ENCODE data around the gene LEP.

Gene LEP

DNA sequence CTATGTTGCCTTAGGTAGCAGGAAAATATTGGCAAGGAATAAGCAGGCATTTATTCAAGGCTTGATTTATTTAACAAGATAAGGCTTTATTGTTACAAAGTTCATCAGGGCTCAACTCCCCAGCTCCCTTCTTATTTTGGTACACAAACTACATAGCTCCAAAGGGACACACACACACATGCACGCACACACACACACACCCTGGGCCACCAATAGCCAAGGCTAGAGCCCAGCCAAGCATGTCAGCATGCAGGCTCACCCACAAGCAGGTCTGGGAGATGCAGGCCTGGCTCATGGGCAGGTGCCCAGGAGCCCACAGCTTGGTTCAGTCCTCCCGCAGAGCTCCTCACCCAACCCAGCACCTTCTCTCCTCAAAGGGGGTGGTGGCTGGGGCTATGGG is 23.4 kb downstream of the LEP start:
- no peak for TF ChIP-seq CTCF (IDR thresholded peaks at IDR 0.05; ENCODE audit: low read depth, low read length, missing control alignments)
- no peak overlapping the region for H3K4me3 ChIP-seq (replicated peaks; ENCODE audit: low read depth, low read length)
- DNase-seq (ENCODE audit: extremely low read depth, low read depth), result no peak

- H3K4me3 ChIP-seq (replicated peaks; ENCODE audit: low read depth, low read length), result no peak overlapping the region
- TF ChIP-seq CTCF (IDR thresholded peaks at IDR 0.05; ENCODE audit: low read depth, low read length, missing control alignments), result no peak
- DNase-seq (ENCODE audit: extremely low read depth, low read depth), result no peak
These were observed 24.3 kb downstream of the LEP start for GRCh38 chr7:128265156-128265905.

DNA sequence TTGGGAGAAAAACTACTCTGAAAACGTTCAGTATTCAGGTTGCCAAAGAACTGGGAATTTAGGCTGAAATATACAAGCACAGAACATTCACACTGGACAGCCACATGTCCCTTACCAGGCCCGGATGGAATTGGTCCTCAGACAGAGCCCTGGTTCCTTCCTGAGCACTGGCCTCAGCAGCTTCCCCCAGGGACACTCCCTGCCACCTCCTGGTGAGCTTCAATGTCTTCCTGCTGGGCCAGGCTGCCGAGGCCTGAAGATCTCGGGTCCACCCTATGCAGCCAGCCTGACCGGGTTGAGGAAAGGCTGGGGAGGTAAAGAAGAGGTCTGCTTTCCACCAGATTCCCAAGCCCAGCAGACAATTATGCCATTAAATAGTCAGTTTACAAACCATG is 24.8 kb downstream of the LEP start:
- no peak overlapping the region for H3K4me3 ChIP-seq (replicated peaks; ENCODE audit: low read depth, low read length)
- TF ChIP-seq CTCF (IDR thresholded peaks at IDR 0.05; ENCODE audit: low read depth, low read length, missing control alignments), result no peak
- no peak for DNase-seq (ENCODE audit: extremely low read depth, low read depth)

GRCh38 chr7:128266529-128266882 is 25.4 kb downstream of the LEP start:
- H3K4me3 ChIP-seq (replicated peaks; ENCODE audit: low read depth, low read length), result no peak overlapping the region
- TF ChIP-seq CTCF (IDR thresholded peaks at IDR 0.05; ENCODE audit: low read depth, low read length, missing control alignments), result no peak
- DNase-seq (ENCODE audit: extremely low read depth, low read depth), result no peak

GRCh38 chr7:128266883-128267594 is 26.0 kb downstream of the LEP start:
- peak; percentile 31 for DNase-seq (ENCODE audit: extremely low read depth, low read depth)

GRCh38 chr7:128267595-128267924 is 26.5 kb downstream of the LEP start:
- DNase-seq (ENCODE audit: extremely low read depth, low read depth), result no peak
- TF ChIP-seq CTCF (IDR thresholded peaks at IDR 0.05; ENCODE audit: low read depth, low read length, missing control alignments), result no peak
- H3K4me3 ChIP-seq (replicated peaks; ENCODE audit: low read depth, low read length), result no peak overlapping the region

More at GRCh38 chr7:128266883-128267594, 26.0 kb downstream of the LEP start:
- H3K4me3 ChIP-seq (replicated peaks; ENCODE audit: low read depth, low read length), result no peak overlapping the region; the same call in 1 of the 2 replicates
- TF ChIP-seq CTCF (IDR thresholded peaks at IDR 0.05; ENCODE audit: low read depth, low read length, missing control alignments), result peak; percentile 14
